A673 (cell line): ENCODE measurements around the gene STRBP. TPM values are rescaled to one million over a fixed set of nuclear protein-coding genes. Genes with fewer than 3 reads are reported as not detected.

Experiments
- BruUV-seq: library from RNA; stranded (reverse); fragments of 400-500 nt; replicated peaks from 2 replicates; lab custom pipeline; 2021; lab: Mats Ljungman, UMichigan
- CTCF ChIA-PET: fragments of 300-600 bp; sonication (Branson Sonifier 250); formaldehyde crosslinking; loops from one replicate; lab custom pipeline; 2022; ENCODE audit warnings: antibody characterized with exemption; lab: Charles Lee
- POLR2A ChIA-PET: fragments of 300-600 bp; sonication (Branson Sonifier 250); formaldehyde crosslinking; loops from one replicate; lab custom pipeline; 2022; ENCODE audit warnings: antibody characterized with exemption; ENCODE audit not compliant: low non-redundant PET; lab: Charles Lee
- DNase-seq: peaks from one replicate; pipeline ENCODE4 v3.0.0-alpha.2; 2015; ENCODE audit warnings: low spot score
- H3K27ac ChIP-seq: fragments of 200-600 bp; sonication (generic); 2 replicates; pipeline ENCODE4 v1.5.1; 2016; ENCODE audit warnings: mixed run types, low read depth, mild to moderate bottlenecking, mixed read lengths, antibody characterized with exemption, low read length; ENCODE audit not compliant: poor library complexity, severe bottlenecking
- H3K27me3 ChIP-seq: fragments of 200-600 bp; sonication (generic); replicated peaks from 2 replicates; pipeline ENCODE4 v1.6.1; 2017; ENCODE audit warnings: mixed run types, low read depth, mild to moderate bottlenecking, mixed read lengths, antibody characterized with exemption, low read length; ENCODE audit not compliant: insufficient read depth, poor library complexity
- H3K36me3 ChIP-seq: fragments of 200-600 bp; sonication (generic); 2 replicates; pipeline ENCODE4 v1.6.1; 2016; ENCODE audit warnings: mixed run types, mild to moderate bottlenecking, mixed read lengths, antibody characterized with exemption, low read length; ENCODE audit not compliant: insufficient read depth, poor library complexity, severe bottlenecking
- H3K4me1 ChIP-seq: fragments of 200-600 bp; sonication (generic); 2 replicates; pipeline ENCODE4 v1.6.1; 2017; ENCODE audit warnings: mixed run types, mild to moderate bottlenecking, mixed read lengths, antibody characterized with exemption, low read length; ENCODE audit not compliant: insufficient read depth, poor library complexity, severe bottlenecking
- H3K4me3 ChIP-seq: fragments of 200-600 bp; sonication (generic); 2 replicates; pipeline ENCODE4 v1.5.1; 2016; ENCODE audit warnings: low read depth, mixed run types, mild to moderate bottlenecking, mixed read lengths, low read length; ENCODE audit not compliant: poor library complexity, severe bottlenecking
- H3K9me3 ChIP-seq: fragments of 200-600 bp; sonication (generic); 2 replicates; pipeline ENCODE4 v1.6.1; 2016; ENCODE audit warnings: mixed run types, low read depth, mild to moderate bottlenecking, mixed read lengths, antibody characterized with exemption, low read length; ENCODE audit not compliant: poor library complexity, severe bottlenecking
- EZH2 ChIP-seq: fragments of 200-600 bp; sonication (generic); IDR thresholded peaks from 2 replicates; pipeline ENCODE4 v1.6.1; 2017; ENCODE audit warnings: borderline replicate concordance, low read depth, mild to moderate bottlenecking, mixed read lengths, antibody characterized with exemption, low read length; ENCODE audit not compliant: poor library complexity, severe bottlenecking
- intact Hi-C: fragments of 100-400 bp; cut with micrococcal nuclease; formaldehyde crosslinking; loops from one replicate; pipeline ENCODE4 v1.10.0; 2022; ENCODE audit not compliant: unreplicated experiment
- total RNA-seq: library from RNA; stranded (reverse); gene quantifications from 2 replicates; pipeline ENCODE4 v1.2.3, GENCODE V29; 2021
- TF ChIP-seq, protein P1 (sequence below): fragments of 300-800, 200-600 bp; sonication (generic); conservative IDR thresholded peaks from 2 replicates; pipeline ENCODE4 v1.5.1; 2017; ENCODE audit warnings: low read depth, mild to moderate bottlenecking, antibody characterized with exemption, low read length, moderate library complexity, mixed read lengths

Gene STRBP
- total RNA-seq, 1 experiment from 2014 or later, result 79.4 TPM

DNA sequence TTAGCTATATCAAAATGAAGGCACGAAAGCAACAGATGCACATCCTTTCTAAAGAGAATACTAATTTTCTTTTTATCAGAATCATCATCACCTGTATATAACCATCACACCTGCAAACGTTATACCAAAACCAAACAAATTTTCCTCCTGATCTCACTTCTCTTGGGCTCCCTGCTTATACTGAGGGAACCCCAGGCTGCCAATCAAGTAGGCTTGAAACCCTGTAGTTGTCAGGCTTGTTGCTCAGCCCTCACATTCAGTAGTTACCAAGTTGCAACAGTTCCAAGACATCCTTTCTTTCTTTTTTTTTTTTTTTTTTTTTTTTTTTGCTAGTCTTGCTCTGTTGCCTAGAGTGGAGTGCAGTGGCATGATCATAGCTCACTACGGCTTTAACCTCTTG is 12.7 kb downstream of the STRBP start:
- Histone ChIP-seq H3K27me3 (no peaks in the 10 kb centered on the region), H3K36me3 (no peaks in the 10 kb centered on the region), H3K4me1 (peaks cover 22% of the 10 kb centered on the region), H3K4me3 (no peak overlapping the region), H3K27ac (no peak overlapping the region), H3K9me3 (no peaks in the 10 kb centered on the region)
- ChIA-PET CTCF (no interaction called here), POLR2A (interaction anchor here (0.7 kb wide), 1 partner anchor 63 kb away, joined by 3 read pairs; no protein-coding TSS in a partner anchor)
- no TSS peak for BruUV-seq
- TF ChIP-seq EZH2, result no peak
- TF ChIP-seq, protein P1, sequence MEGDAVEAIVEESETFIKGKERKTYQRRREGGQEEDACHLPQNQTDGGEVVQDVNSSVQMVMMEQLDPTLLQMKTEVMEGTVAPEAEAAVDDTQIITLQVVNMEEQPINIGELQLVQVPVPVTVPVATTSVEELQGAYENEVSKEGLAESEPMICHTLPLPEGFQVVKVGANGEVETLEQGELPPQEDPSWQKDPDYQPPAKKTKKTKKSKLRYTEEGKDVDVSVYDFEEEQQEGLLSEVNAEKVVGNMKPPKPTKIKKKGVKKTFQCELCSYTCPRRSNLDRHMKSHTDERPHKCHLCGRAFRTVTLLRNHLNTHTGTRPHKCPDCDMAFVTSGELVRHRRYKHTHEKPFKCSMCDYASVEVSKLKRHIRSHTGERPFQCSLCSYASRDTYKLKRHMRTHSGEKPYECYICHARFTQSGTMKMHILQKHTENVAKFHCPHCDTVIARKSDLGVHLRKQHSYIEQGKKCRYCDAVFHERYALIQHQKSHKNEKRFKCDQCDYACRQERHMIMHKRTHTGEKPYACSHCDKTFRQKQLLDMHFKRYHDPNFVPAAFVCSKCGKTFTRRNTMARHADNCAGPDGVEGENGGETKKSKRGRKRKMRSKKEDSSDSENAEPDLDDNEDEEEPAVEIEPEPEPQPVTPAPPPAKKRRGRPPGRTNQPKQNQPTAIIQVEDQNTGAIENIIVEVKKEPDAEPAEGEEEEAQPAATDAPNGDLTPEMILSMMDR, result no peak
- intact Hi-C loops, result no loop called here
- DNase-seq, result no peak

DNA sequence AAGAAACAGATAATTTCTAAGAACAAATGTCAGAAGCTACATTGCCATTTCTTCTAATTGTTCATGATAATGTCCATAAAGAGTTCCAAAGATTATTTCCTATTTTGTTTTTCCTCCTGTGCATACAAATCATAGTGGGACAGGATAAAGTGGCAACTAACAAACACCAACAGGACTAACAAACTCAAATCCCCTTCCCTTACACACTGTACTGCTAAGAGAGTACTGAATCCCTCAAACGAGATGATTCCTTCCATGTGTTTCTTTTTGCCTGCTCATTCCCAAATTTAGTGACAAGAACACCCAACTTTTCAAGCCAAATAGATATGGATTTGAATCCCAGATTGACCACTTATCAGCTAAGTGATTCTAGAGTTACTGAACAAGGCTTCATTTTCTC is 15.2 kb downstream of the STRBP start:
- no TSS peak for BruUV-seq
- peaks cover 14% of the 10 kb centered on the region for H3K4me1 ChIP-seq
- no peak overlapping the region for H3K4me3 ChIP-seq

DNA sequence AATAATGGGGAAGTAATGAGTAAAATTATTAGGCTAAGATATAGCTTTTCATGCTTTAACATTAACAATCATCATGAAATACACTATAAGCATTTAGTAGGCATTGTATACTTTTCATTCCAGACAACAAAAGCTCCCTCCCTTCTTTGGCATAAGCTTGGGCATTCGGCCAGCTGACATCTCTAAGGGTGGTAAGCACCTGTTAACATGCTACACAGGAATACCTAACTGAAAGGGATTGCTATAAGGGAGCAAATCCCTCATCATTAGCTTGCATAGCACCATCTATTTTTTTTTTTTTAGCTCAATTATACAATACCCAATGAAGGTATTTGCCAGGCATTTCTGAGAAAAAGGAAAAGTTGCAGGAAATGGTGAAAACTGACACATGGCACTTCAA is 16.6 kb downstream of the STRBP start:
- H3K27me3 ChIP-seq, result no peaks in the 10 kb centered on the region
- CTCF ChIA-PET, result no interaction called here
- H3K9me3 ChIP-seq, result no peaks in the 10 kb centered on the region
- no peaks in the 10 kb centered on the region for H3K36me3 ChIP-seq
- no peak overlapping the region for H3K27ac ChIP-seq
- intact Hi-C loops, result no loop called here
- H3K4me1 ChIP-seq, result peaks cover 22% of the 10 kb centered on the region
- BruUV-seq, result no TSS peak
- POLR2A ChIA-PET, result no interaction called here
- H3K4me3 ChIP-seq, result no peak overlapping the region
- no peak for DNase-seq
- TF ChIP-seq, protein P1, result no peak
- no peak for TF ChIP-seq EZH2

More for the DNA sequence above, 15.2 kb downstream of the STRBP start:
- ChIA-PET CTCF (no interaction called here), POLR2A (no interaction called here)
- intact Hi-C loops, result no loop called here
- no peak for TF ChIP-seq EZH2
- TF ChIP-seq, protein P1, result no peak
- no peaks in the 10 kb centered on the region for H3K9me3 ChIP-seq
- no peaks in the 10 kb centered on the region for H3K36me3 ChIP-seq
- DNase-seq, result no peak
- H3K27ac ChIP-seq, result no peak overlapping the region
- H3K27me3 ChIP-seq, result no peaks in the 10 kb centered on the region
